GM12872 (cell line): ENCODE data around the gene BICD1.

Experiments used
- CTCF ChIP-seq: IDR thresholded peaks from 3 replicates; pipeline ENCODE4 v1.5.1; 2011; ENCODE audit warnings: low read depth, mild to moderate bottlenecking, low read length, moderate library complexity; ENCODE audit not compliant: insufficient read depth

BICD1 gene

DNA sequence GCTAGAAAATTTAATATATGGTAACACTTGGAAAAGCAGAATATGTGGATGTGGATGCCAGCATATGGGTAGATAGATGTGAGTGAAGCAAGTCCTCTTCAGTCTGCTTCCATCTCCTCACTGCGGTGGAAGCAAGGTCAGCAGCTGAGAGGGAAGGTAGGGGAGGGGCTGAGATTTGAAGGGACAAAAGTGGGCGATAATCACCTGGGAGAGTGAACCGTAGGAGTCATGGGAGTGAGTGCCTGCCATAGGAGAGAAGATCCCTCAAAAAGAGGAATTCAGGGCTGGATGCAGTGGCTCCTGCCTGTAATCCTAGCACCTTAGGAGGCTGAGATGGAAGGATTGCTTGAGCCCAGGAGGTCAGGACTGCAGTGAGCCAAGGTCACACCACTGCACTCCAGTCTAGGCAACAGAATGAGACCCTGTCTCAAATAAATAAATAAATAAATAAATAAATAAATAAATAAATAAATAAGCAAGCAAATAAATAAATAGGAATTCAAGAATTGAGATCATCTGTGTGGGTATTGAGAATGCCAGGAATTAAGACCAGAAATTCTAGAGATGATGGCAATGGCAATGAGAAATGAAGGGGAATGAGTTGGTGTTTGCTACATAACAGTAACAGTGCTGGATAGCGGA is 123.4 kb downstream of the BICD1 start:
- TF ChIP-seq CTCF, result no peak

- no peak; the same call in 2 of the 3 replicates for TF ChIP-seq CTCF
These were observed 124.0 kb downstream of the BICD1 start for GRCh38 chr12:32230613-32230993.

DNA sequence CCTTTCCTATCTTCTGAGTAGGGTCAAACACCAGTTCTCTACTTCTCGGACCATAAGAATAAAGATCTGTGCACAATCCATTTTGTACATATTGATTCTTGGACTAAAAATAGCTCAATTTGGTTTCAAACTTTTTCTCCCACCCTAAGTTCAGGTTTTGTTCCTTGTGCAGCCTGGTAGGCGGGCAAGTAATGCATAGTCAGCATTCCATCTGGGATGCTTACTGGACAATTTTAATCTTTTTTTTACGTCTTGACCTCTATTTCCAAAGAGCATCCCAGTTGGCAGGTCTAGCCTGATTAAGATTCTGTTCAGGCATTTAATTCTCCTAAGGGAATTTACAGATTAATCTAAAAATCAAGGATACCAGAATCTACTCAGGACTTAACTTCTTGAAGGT is 126.9 kb downstream of the BICD1 start:
- no peak for TF ChIP-seq CTCF

DNA sequence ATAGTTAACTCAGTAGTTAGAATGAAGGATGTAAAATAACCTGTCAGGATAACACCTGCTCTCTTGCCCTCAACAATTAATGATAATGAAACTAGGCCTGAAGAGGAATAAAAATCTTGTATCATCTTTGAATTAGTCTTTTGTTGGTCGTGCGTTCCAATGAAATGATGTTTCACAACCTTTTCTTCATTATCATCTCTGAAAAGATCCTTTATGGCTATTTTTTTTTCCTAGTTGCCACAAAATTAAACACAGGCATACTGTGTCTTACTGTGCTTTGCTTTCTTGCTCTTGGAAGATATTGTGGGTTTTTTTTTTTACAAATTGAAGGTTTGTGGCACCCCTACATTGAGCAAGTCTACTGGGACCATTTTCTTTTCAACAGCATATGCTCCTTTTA is 128.6 kb downstream of the BICD1 start:
- TF ChIP-seq CTCF, result no peak

DNA sequence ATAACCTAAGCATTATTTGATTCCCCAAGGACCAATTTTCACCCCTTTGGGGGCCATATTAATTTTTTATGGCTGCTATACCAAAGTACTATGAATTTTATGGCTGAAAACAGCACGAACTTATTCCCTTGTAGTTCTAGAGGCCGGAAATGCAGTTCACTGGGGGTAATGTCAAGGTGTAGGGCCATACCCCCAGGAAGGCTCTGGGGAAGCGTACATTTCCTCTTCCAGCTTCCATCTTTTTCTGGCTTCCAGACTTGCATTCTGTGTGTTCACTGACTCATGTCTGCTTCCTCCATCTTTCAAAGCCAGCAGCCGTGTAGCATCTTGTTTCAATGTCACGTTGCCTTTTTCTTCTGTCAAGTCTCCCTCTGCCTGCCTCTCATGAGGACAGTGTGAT is 133.5 kb downstream of the BICD1 start:
- no peak for TF ChIP-seq CTCF

GRCh38 chr12:32240831-32241230 is 134.2 kb downstream of the BICD1 start:
- TF ChIP-seq CTCF, result no peak

DNA sequence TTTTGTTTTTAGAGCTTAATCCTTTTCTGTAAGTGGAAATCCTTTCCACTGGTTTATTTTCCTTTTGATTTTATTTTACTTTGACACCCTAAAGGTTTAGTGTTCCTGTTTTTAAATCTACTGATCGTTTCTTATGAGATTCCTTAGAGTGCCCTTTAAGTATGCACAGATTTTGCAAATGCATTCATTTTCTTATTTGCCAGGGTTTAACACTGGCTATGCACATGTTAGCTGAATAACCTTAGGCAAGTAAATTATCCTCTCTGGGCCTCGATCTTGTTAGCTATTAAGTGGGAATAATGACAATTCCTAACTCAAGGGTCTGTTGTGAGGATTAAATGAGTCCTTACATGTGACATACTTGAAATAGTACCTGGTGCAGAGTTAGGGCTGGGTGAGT is 136.0 kb downstream of the BICD1 start:
- TF ChIP-seq CTCF, result no peak
